RPMI7951 (cell line): ENCODE measurements around the gene ANAPC5. TPM values are rescaled to one million over a fixed set of nuclear protein-coding genes. Genes with fewer than 3 reads are reported as not detected.

Source experiments
- DNase-seq: peaks from one replicate; pipeline ENCODE4 v3.0.0-alpha.2; 2012; ENCODE audit warnings: low read depth
- total RNA-seq: library from RNA; depleted of rRNA; stranded (reverse); fragments of >200 nt; shearing (Covaris generic); gene quantifications from 2 replicates; pipeline ENCODE4 v1.2.3, GENCODE V29; 2014; rRNA removed

ANAPC5 gene
- total RNA-seq, 1 experiment from 2014 or later: 152 TPM

GRCh38 chr12:121260091-121260490 is 92.1 kb downstream of the ANAPC5 start:
- DNase-seq: no peak

- no peak for DNase-seq
Observed at GRCh38 chr12:121259074-121259473, 93.1 kb downstream of the ANAPC5 start.

Other genes starting within 250 kb of the ANAPC5 start
- 4.8 and 5.0 TPM in 2 replicates for gene P2RX7, start 219.5 kb downstream of the ANAPC5 start, total RNA-seq
- gene P2RX4, start 142.3 kb downstream of the ANAPC5 start, total RNA-seq: 8.9 and 10.1 TPM in 2 replicates
- 5.8 and 6.4 TPM in 2 replicates for gene CAMKK2, start 55.7 kb downstream of the ANAPC5 start, total RNA-seq
- 51.5 and 62.7 TPM in 2 replicates for gene RNF34, start 47.7 kb upstream of the ANAPC5 start, total RNA-seq
- gene KDM2B, start 228.6 kb upstream of the ANAPC5 start, total RNA-seq: 11.5 and 20.1 TPM in 2 replicates